ENCODE results near the gene USP5.

USP5 gene

GRCh38 chr12:6826125-6826733 lies 25.7 kb upstream of the USP5 start:
- DNase-seq (ENCODE audit: low read depth in 1 of 2, low spot score in 1 of 2) = no peak

- DNase-seq (ENCODE audit: low read depth in 1 of 2, low spot score in 1 of 2) = no peak
Observed at GRCh38 chr12:6826734-6827436, 25.1 kb upstream of the USP5 start.

GRCh38 chr12:6827437-6827911 lies 24.5 kb upstream of the USP5 start:
- peak in 1 of 2 donors; percentile 29 for DNase-seq (ENCODE audit: low read depth in 1 of 2, low spot score in 1 of 2)

GRCh38 chr12:6827982-6828780 lies 23.8 kb upstream of the USP5 start, which contains the start of gene P3H3:
TSS of gene P3H3 (plus strand) at chr12:6828407. CDS start at chr12:6828441, 34 bp downstream.
- DNase-seq (ENCODE audit: low read depth in 1 of 2, low spot score in 1 of 2) = no peak

- DNase-seq (ENCODE audit: low read depth in 1 of 2, low spot score in 1 of 2) = no peak
Observed at GRCh38 chr12:6828781-6829535, 23.0 kb upstream of the USP5 start.

- DNase-seq (ENCODE audit: low read depth in 1 of 2, low spot score in 1 of 2) = no peak
Observed at GRCh38 chr12:6829536-6830220, 22.3 kb upstream of the USP5 start.

GRCh38 chr12:6830286-6830890 lies 21.6 kb upstream of the USP5 start:
- DNase-seq (ENCODE audit: low read depth in 1 of 2, low spot score in 1 of 2) = no peak

GRCh38 chr12:6830999-6831398 lies 21.0 kb upstream of the USP5 start:
- no peak for DNase-seq (ENCODE audit: low read depth in 1 of 2, low spot score in 1 of 2)

GRCh38 chr12:6831450-6831995 lies 20.4 kb upstream of the USP5 start:
- DNase-seq (ENCODE audit: low read depth in 1 of 2, low spot score in 1 of 2) = no peak

- no peak for DNase-seq (ENCODE audit: low read depth in 1 of 2, low spot score in 1 of 2)
Observed at GRCh38 chr12:6832125-6832524, 19.8 kb upstream of the USP5 start.

- no peak for DNase-seq (ENCODE audit: low read depth in 1 of 2, low spot score in 1 of 2)
Observed at GRCh38 chr12:6833189-6833890, 18.6 kb upstream of the USP5 start.

GRCh38 chr12:6834254-6834653 lies 17.7 kb upstream of the USP5 start:
- DNase-seq (ENCODE audit: low read depth in 1 of 2, low spot score in 1 of 2) = no peak

GRCh38 chr12:6834873-6835272 lies 17.1 kb upstream of the USP5 start:
- no peak for DNase-seq (ENCODE audit: low read depth in 1 of 2, low spot score in 1 of 2)

- DNase-seq (ENCODE audit: low read depth in 1 of 2, low spot score in 1 of 2) = no peak
Observed at GRCh38 chr12:6836851-6837250, 15.1 kb upstream of the USP5 start.

- no peak for DNase-seq (ENCODE audit: low read depth in 1 of 2, low spot score in 1 of 2)
Observed at GRCh38 chr12:6837370-6838060, 14.4 kb upstream of the USP5 start.

GRCh38 chr12:6838854-6839253 lies 13.1 kb upstream of the USP5 start:
- no peak for DNase-seq (ENCODE audit: low read depth in 1 of 2, low spot score in 1 of 2)

- DNase-seq (ENCODE audit: low read depth in 1 of 2, low spot score in 1 of 2) = no peak
Observed at GRCh38 chr12:6839482-6840201, 12.3 kb upstream of the USP5 start.

GRCh38 chr12:6840330-6840729 lies 11.6 kb upstream of the USP5 start:
- no peak for DNase-seq (ENCODE audit: low read depth in 1 of 2, low spot score in 1 of 2)

Data from activated CD4-positive, alpha-beta T cell treated with anti-CD3 and anti-CD28 coated beads, Interleukin-2, amount 50 U/mL, for 24 hours (primary cell).